Fibroblast of mammary gland (primary cell): Measurements from ENCODE around the gene HSCB.

Experiments
- DNase-seq: peaks from one replicate; pipeline ENCODE4 v3.0.0-alpha.2; 2010; ENCODE audit warnings: low read depth
- H3K4me3 ChIP-seq: 2 replicates; pipeline ENCODE4 v1.5.1; 2011; ENCODE audit warnings: low read depth, mild to moderate bottlenecking, low read length, moderate library complexity; ENCODE audit not compliant: control insufficient read depth
- CTCF ChIP-seq: conservative IDR thresholded peaks from 2 replicates; pipeline ENCODE4 v1.5.1; 2011; ENCODE audit warnings: low read depth, low read length, inconsistent platforms; ENCODE audit not compliant: control insufficient read depth, insufficient read depth

The HSCB gene

GRCh38 chr22:28795932-28796856, 54.4 kb downstream of the HSCB start:
- no peak for TF ChIP-seq CTCF
- no peak overlapping the region for H3K4me3 ChIP-seq
- no peak for DNase-seq

- DNase-seq, result peak; percentile 96
- TF ChIP-seq CTCF, result no peak
- peak overlapping the region; percentile 99 for H3K4me3 ChIP-seq
Measured at GRCh38 chr22:28798810-28799605, 57.2 kb downstream of the HSCB start.

- H3K4me3 ChIP-seq, result peak overlapping the region; percentile 99
- peak; percentile 50 for DNase-seq
- no peak for TF ChIP-seq CTCF
Measured at GRCh38 chr22:28799606-28800307, 57.9 kb downstream of the HSCB start.

GRCh38 chr22:28800308-28801041, 58.6 kb downstream of the HSCB start, which contains the start of gene XBP1:
TSS of gene XBP1 (minus strand) at chr22:28800569.
- no peak for TF ChIP-seq CTCF
- peak within 1 kb of the TSS; percentile 99 for H3K4me3 ChIP-seq
- DNase-seq, result peak; percentile 89

- DNase-seq, result peak; percentile 42
Measured at GRCh38 chr22:28801845-28802594, 60.2 kb downstream of the HSCB start.

More at GRCh38 chr22:28801845-28802594, 60.2 kb downstream of the HSCB start:
- no peak overlapping the region for H3K4me3 ChIP-seq
- no peak for TF ChIP-seq CTCF
